Type B pancreatic cell (in vitro differentiated cells): ENCODE results near the gene ROM1. TPM values are rescaled to one million over a fixed set of nuclear protein-coding genes. Genes with fewer than 3 reads are reported as not detected.

Source experiments
- DNase-seq: peaks from one replicate; pipeline ENCODE4 v3.0.0; 2021; ENCODE audit warnings: mixed read lengths; ENCODE audit not compliant: unreplicated experiment; ENCODE audit errors: extremely low spot score
- H3K27ac Mint-ChIP-seq: 2 replicates; pipeline ENCODE4 v1.8.0; 2021; ENCODE audit warnings: mild to moderate bottlenecking, mixed read lengths
- H3K27me3 Mint-ChIP-seq: 2 replicates; pipeline ENCODE4 v1.8.0; 2021; ENCODE audit warnings: mixed read lengths
- H3K36me3 Mint-ChIP-seq: 2 replicates; pipeline ENCODE4 v1.8.0; 2021; ENCODE audit warnings: mixed read lengths
- H3K4me1 Mint-ChIP-seq: one replicate; pipeline ENCODE4 v1.8.0; 2021; ENCODE audit warnings: mixed read lengths; ENCODE audit not compliant: unreplicated experiment
- H3K4me3 Mint-ChIP-seq: 2 replicates; pipeline ENCODE4 v1.8.0; 2021; ENCODE audit warnings: mild to moderate bottlenecking, mixed read lengths
- H3K9me3 Mint-ChIP-seq: 2 replicates; pipeline ENCODE4 v1.8.0; 2021; ENCODE audit warnings: mixed read lengths
- long read RNA-seq: library from polyadenylated mRNA; unstranded; transcript quantifications from one replicate; pipeline ENCODE4 v2.0.0, GENCODE V29; 2020
- total RNA-seq: library from RNA; stranded (reverse); gene quantifications from 2 replicates; pipeline ENCODE4 v1.2.1, GENCODE V29; 2021; ENCODE audit warnings: low replicate concordance
- TF ChIP-seq, protein P1 (sequence below): fragments of 200-600 bp; sonication (generic); conservative IDR thresholded peaks from 2 replicates; pipeline ENCODE4 v1.5.0; 2021; ENCODE audit warnings: antibody characterized with exemption, mild to moderate bottlenecking

ROM1 gene, protein sequence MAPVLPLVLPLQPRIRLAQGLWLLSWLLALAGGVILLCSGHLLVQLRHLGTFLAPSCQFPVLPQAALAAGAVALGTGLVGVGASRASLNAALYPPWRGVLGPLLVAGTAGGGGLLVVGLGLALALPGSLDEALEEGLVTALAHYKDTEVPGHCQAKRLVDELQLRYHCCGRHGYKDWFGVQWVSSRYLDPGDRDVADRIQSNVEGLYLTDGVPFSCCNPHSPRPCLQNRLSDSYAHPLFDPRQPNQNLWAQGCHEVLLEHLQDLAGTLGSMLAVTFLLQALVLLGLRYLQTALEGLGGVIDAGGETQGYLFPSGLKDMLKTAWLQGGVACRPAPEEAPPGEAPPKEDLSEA
- total RNA-seq = 1.4 and 1.8 TPM in 2 replicates
- long read RNA-seq = 0 reads

DNA sequence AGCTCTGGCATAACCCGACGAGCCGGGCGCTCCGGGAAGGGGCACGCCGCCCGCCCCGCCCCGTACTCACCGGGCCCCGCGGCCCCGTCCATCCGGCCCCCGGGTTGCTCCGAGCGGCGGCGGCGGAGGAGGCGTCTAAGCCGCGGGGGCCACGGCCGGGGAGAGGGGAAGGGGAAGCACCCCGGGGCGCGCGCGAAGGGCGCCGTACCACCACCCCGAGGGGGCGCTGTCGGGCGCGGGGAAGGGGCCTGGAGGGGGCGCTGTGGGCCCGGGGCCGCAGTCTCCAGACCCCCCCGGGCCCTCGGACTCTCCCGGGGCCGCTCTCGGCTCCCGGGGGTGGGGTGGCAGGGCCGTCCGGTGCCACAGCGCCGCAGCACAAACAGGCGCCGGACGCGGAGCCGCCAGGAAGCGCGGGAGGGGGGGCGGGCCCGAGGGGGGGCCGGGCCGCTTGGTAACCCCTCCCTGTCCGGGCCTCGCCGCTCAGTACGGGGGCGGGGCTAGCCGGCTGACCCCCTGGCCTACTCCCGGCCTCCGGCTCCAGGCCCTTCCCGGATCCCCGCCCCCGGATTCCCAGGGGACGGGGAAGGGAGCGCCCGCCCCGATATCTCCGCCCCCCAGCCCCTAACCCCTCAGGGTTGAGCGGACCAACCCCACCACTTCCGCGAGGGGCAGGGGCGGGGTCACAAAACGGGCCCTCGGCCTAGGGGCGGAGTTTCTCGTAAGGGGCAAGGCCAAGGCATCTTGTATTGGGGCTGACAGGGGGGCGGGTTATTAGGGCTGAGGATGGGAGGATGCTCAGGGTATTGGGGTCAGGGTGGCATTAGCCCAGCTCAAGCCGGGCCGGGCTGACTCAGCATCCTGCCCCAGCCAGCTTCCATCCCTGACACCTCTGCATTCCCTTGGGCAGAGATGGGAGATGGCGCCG is at the start of gene ROM1, which contains the start of gene EML3:
Gene ROM1, plus strand, starts transcription at position 892 of the 925 bp plus-strand sequence. Its CDS starts 25 bp downstream, at position 917.
Gene EML3, minus strand, starts transcription at position 410 of the 925 bp plus-strand sequence. Its CDS starts 318 bp downstream, at position 92.
- H3K4me3 Mint-ChIP-seq = peak within 1 kb of the TSS; percentile 99

DNA sequence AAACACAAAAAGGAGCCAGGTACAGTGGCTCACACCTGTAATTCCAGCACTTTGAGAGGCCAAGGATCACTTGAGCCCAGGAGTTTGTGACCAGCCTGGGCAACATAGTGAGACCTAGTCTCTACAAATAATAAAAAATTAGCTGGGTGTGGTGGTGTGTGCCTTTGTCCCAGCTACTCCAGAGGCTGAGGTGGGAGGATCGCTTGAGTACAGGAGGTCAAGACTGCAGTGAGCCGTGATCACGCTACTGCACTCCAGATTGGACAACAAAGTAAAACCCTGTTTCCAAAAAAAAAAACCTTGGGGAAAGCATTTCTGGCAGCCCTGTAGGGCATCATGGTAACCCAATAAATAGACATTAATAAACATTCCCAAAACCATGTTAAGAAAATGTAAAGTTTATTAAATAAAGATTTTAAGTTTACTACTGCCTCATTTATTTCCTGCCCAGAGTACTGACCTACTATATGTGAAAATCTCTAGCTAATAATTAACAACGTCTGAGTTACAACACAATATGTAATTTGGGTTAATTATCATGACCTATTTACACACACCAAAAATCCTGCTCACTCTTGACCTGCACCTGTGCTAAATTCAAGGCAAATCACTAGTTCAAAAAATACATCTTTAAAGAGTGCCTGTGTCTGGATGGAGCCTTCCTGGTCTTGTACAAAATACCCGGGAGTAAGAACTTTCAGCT is 47.8 kb upstream of the ROM1 start:
- H3K9me3 Mint-ChIP-seq = no peaks in the 10 kb centered on the region
- peaks cover 33% of the 10 kb centered on the region for H3K36me3 Mint-ChIP-seq
- TF ChIP-seq, protein P1, sequence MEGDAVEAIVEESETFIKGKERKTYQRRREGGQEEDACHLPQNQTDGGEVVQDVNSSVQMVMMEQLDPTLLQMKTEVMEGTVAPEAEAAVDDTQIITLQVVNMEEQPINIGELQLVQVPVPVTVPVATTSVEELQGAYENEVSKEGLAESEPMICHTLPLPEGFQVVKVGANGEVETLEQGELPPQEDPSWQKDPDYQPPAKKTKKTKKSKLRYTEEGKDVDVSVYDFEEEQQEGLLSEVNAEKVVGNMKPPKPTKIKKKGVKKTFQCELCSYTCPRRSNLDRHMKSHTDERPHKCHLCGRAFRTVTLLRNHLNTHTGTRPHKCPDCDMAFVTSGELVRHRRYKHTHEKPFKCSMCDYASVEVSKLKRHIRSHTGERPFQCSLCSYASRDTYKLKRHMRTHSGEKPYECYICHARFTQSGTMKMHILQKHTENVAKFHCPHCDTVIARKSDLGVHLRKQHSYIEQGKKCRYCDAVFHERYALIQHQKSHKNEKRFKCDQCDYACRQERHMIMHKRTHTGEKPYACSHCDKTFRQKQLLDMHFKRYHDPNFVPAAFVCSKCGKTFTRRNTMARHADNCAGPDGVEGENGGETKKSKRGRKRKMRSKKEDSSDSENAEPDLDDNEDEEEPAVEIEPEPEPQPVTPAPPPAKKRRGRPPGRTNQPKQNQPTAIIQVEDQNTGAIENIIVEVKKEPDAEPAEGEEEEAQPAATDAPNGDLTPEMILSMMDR = no peak
- no peak for DNase-seq
- H3K27me3 Mint-ChIP-seq = no peaks in the 10 kb centered on the region
- H3K27ac Mint-ChIP-seq = peak overlapping the region; percentile 29
- no peak overlapping the region for H3K4me3 Mint-ChIP-seq
- H3K4me1 Mint-ChIP-seq = peaks cover 20% of the 10 kb centered on the region

More for the DNA sequence above, at the start of gene ROM1, which contains the start of gene EML3:
- Mint-ChIP-seq H3K36me3 (peaks cover 4% of the 10 kb centered on the region), H3K9me3 (no peaks in the 10 kb centered on the region), H3K4me1 (peaks cover 18% of the 10 kb centered on the region), H3K27me3 (no peaks in the 10 kb centered on the region), H3K27ac (peak within 1 kb of the TSS; percentile 97)
- TF ChIP-seq, protein P1 = peak; percentile 99
- DNase-seq = peak; percentile 86

DNA sequence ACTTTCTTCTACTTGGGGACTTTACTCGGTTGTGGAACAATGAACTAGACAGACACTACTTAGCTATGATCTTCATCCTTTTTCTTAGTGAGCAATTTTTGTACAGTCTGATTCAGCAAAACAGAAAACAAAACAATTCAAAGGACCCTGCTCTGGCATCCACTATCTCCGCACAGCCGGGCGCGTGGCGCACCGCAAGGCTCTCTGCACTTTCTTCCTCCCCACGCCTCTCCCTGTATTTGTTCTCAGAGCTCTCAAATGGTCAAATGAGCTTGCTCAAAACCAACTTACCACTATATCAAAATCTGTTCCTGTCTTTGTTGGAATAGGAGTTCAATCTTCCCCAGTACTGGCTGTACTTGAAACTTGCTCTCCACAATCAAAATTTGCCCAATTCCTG is 46.8 kb upstream of the ROM1 start:
- Mint-ChIP-seq H3K27me3 (no peaks in the 10 kb centered on the region), H3K9me3 (no peaks in the 10 kb centered on the region), H3K4me3 (no peak overlapping the region), H3K27ac (no peak overlapping the region), H3K4me1 (peaks cover 19% of the 10 kb centered on the region), H3K36me3 (peaks cover 35% of the 10 kb centered on the region)
- TF ChIP-seq, protein P1 = no peak
- no peak for DNase-seq

DNA sequence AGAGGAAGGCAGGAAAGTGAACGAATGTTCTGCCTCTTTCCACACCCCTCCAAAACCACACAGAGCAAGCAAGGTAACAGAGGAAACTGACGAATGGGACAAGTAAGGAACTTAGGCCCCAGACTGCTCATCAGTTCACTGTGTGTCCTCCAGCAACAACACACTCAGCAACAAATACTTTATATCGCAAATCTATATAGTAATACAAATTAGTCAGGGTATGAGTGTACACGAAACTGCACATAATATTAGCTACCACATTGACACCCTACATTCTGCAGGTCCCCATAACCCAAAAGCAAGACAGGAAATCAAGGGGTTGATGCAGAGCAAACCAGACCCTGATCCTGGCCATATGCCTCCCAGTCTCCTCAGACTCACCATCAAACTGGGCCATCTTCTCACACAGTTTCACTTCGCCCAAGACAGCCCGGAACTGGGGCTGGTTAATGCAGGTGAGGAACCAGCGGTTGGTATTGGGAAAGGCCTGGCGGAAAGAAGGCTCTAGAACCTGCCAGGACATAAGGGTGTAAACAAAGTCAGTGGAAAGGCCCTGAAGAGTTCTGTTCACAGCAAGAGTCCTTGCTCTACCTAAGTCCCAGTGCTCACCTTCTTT is 45.9 kb upstream of the ROM1 start:
- H3K4me1 Mint-ChIP-seq = peaks cover 16% of the 10 kb centered on the region

More for the DNA sequence above, 45.9 kb upstream of the ROM1 start:
- H3K27me3 Mint-ChIP-seq = no peaks in the 10 kb centered on the region
- H3K9me3 Mint-ChIP-seq = no peaks in the 10 kb centered on the region
- H3K36me3 Mint-ChIP-seq = peaks cover 40% of the 10 kb centered on the region
- DNase-seq = no peak
- H3K4me3 Mint-ChIP-seq = no peak overlapping the region
- TF ChIP-seq, protein P1 = no peak
- H3K27ac Mint-ChIP-seq = peak overlapping the region; percentile 63
